Astrocyte of the cerebellum (primary cell): ENCODE results near the gene ECSIT.

Source experiments
- DNase-seq: peaks from one replicate; pipeline ENCODE4 v3.0.0-alpha.2; 2011; ENCODE audit warnings: low read depth
- H3K4me3 ChIP-seq: 2 replicates; pipeline ENCODE4 v1.5.1; 2011; ENCODE audit warnings: mild to moderate bottlenecking, low read depth, low read length, moderate library complexity
- in situ Hi-C: cut with HindIII; loops from 2 replicates; pipeline ENCODE4 v1.10.0; 2017; ENCODE audit warnings: low sequenced_read_pairs
- TF ChIP-seq, protein P1 (sequence below): IDR thresholded peaks from 2 replicates; pipeline ENCODE4 v1.5.1; 2012; ENCODE audit warnings: low read length, low read depth, moderate library complexity, mild to moderate bottlenecking; ENCODE audit errors: missing control alignments

ECSIT gene

GRCh38 chr19:11499890-11500420 is 29.0 kb downstream of the ECSIT start:
- DNase-seq, result no peak
- in situ Hi-C loops, result no loop called here
- no peak overlapping the region for H3K4me3 ChIP-seq
- TF ChIP-seq, protein P1, sequence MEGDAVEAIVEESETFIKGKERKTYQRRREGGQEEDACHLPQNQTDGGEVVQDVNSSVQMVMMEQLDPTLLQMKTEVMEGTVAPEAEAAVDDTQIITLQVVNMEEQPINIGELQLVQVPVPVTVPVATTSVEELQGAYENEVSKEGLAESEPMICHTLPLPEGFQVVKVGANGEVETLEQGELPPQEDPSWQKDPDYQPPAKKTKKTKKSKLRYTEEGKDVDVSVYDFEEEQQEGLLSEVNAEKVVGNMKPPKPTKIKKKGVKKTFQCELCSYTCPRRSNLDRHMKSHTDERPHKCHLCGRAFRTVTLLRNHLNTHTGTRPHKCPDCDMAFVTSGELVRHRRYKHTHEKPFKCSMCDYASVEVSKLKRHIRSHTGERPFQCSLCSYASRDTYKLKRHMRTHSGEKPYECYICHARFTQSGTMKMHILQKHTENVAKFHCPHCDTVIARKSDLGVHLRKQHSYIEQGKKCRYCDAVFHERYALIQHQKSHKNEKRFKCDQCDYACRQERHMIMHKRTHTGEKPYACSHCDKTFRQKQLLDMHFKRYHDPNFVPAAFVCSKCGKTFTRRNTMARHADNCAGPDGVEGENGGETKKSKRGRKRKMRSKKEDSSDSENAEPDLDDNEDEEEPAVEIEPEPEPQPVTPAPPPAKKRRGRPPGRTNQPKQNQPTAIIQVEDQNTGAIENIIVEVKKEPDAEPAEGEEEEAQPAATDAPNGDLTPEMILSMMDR, result no peak

DNA sequence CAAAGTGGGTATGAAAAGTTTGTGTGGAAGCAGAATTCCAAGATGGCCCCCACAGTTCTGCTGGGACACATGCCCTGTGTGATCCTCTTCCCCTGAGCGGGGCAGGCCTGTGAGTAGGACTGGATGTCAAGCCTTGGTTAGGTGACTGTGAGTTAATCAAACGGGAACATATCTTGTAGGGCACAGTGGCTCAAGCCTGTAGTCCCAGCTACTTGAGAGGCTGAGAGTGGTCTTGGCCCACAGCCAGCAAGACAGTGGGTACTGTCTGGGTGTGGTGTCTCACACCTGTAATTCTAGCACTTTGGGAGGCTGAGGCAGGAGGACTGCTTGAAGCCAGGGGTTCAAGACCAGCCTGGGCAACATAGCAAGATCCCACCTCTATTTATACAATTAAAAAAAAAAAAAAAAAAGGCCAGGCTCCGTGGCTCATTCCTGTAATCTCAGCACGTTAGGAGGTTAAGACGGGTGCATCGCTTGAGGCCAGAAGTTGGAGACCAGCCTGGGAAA is 29.7 kb downstream of the ECSIT start:
- TF ChIP-seq, protein P1, result no peak
- DNase-seq, result no peak
- no peak overlapping the region for H3K4me3 ChIP-seq
- in situ Hi-C loops, result no loop called here

GRCh38 chr19:11496391-11497163 is 32.4 kb downstream of the ECSIT start:
- in situ Hi-C loops, result no loop called here
- TF ChIP-seq, protein P1, result peak; percentile 73
- DNase-seq, result peak; percentile 52

GRCh38 chr19:11495885-11496284 is 33.0 kb downstream of the ECSIT start:
- no peak for DNase-seq
- H3K4me3 ChIP-seq, result no peak overlapping the region
- in situ Hi-C loops, result no loop called here
- TF ChIP-seq, protein P1, result no peak

More at GRCh38 chr19:11496391-11497163, 32.4 kb downstream of the ECSIT start:
- no peak overlapping the region for H3K4me3 ChIP-seq

DNA sequence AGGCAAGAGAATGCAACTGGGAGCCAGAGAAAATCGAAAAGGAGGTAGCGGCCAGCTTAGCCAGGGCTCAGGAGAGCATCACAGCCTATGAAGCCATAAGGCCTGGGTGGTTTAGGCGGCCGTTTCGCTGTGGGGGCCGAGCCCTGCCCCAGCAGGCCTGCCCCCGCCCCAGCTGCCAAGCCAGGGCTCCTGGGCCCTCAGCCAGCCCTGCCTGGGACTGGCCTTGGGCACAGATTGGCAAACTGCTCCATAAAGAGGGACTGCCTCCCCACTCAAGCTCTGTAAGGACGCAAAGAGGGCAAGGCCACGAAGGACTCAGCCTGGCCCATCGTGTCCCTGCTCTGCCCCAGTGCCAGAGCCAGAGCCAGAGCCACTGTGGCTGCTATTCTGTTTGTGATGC is 33.5 kb downstream of the ECSIT start:
- no peak for DNase-seq
- H3K4me3 ChIP-seq, result no peak overlapping the region
- TF ChIP-seq, protein P1, result no peak
- in situ Hi-C loops, result no loop called here

- DNase-seq, result no peak
- no peak overlapping the region for H3K4me3 ChIP-seq
- in situ Hi-C loops, result no loop called here
- TF ChIP-seq, protein P1, result no peak
Measured at GRCh38 chr19:11494634-11495285, 34.2 kb downstream of the ECSIT start.
